Skin epidermis (tissue), 12 donors: ENCODE data around the gene C1QTNF6.

ENCODE experiments used
- H3K27ac ChIP-seq, 21 experiments: fragments of 200-600 bp; sonication (generic) in 11 of 21; one replicate each; pipeline ENCODE4 v1.5.0; 2020; ENCODE audit warnings: mild to moderate bottlenecking in 3 of 21, inconsistent platforms in 2 of 21, moderate library complexity in 2 of 21
- H3K4me3 ChIP-seq, 7 experiments: fragments of 200-600 bp; sonication (generic) in 2 of 7; one replicate each; pipeline ENCODE4 v1.5.0; 2020; ENCODE audit warnings: inconsistent platforms in 2 of 7, mild to moderate bottlenecking in 2 of 7, moderate library complexity in 1 of 7

The C1QTNF6 gene

DNA sequence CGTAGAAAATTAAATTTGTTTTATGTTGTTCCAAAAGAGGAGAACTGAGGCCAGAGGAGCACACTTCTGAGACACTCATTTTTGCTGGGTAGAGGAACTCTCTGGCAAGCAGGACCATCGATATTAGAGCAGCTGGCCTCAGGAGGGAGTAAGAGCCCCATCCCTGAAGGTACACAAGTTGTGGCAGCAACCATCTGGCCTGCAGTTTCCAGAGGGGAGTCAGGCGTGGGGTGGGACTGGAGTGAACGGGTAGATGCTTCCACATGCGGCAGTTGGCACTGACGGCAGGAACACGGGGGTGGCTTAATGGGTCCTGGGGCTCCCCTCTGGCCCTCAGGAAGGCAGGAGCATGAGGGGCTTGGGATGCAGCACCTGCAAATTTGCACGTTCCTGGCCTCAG is 37.4 kb upstream of the C1QTNF6 start:
- Histone ChIP-seq H3K4me3 (no peak overlapping the region), H3K27ac (peak overlapping the region in 1 of 21 experiments; percentile 27)

DNA sequence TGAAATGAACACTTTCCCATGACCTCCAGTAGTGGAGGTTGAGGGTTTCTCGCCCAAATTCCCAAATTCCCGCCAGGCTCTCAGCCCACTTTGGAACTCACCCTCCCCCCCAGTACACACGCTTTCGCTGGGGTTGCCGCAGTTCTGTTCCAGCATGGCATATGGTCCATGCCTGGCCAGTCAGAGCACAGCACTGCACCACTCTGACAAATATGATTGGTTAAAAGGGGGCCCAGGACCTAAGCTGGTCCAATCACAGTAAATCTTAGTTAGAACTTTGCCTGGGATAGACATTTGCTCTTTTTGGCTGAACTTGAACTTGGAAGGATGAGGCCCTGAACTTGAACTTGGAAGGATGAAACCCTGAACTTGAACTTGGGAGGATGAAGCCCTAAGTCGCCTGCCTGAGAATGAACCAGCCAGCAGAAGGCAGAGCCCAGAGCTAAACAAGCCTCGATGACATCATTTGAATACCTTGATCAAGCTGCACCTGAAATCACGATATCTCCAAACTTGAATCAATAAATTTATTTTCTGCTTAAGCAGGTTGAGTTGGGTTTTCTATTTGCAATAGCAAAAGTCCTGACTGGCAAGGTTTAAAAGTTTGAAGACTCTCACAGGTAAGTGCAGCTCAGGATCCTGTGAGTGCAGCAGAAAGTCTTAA is 36.8 kb upstream of the C1QTNF6 start:
- H3K27ac ChIP-seq: peak overlapping the region in 4 of 21 experiments; percentile 8 to 70 (median 46)

DNA sequence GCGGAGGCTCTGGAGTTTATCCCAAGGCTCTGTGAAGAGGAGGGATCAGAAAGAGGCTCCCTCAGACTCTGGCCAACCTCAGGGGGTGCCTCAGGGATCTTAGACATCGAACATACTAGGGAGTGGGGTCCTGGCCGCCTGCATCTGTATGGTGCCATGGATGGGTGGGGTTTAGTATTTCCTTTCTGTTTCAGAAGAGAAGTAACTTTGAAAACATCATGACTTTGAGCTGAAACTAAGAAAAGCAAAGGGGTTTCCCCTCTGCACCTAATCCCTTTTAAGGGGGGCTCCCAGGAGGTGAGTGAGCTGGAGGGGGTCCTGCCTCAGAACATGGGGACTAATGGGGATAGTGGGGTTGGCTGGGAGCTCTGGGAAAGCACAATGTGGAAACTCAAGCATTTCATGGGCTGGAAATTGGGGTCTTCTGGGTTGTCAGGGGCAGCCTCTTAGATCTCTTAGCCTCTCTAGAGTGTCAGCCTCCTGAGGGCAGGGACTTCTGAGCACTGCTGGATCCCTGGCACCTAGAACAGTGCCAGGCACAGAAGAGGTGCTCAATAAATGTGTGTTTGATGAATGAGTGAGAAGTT is 36.0 kb upstream of the C1QTNF6 start:
- Histone ChIP-seq H3K27ac (peak overlapping the region in 7 of 21 experiments; percentile 8 to 84 (median 64)), H3K4me3 (no peak overlapping the region)

More for the DNA sequence above, 36.8 kb upstream of the C1QTNF6 start:
- H3K4me3 ChIP-seq: no peak overlapping the region

DNA sequence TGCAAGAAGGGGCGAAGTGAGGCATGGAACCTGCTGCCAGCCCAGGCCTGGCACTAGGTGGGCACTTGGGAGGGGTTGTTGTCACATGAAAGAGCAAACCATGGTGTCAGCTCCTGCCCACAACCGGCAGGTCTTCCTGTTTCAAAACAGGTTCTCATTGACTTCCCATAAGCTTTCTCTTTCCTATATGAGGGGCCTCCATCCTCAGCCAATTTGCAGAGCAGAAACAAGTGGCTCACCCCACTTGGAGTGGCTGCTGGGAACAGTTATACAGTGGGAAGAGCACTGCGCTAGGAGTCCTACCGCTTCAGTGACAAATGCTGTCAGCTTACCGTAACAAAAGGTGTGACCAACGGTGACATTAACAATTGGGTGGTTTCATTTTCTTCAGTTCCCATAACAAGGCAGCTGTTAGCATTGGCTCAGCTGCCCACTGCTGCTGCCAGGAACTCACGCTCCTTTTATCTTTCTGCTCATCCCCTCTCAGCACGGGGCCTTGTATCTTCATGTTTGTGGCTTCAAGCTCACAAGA is 34.5 kb upstream of the C1QTNF6 start:
- H3K27ac ChIP-seq: peak overlapping the region in 13 of 21 experiments; percentile 24 to 84 (median 70)

DNA sequence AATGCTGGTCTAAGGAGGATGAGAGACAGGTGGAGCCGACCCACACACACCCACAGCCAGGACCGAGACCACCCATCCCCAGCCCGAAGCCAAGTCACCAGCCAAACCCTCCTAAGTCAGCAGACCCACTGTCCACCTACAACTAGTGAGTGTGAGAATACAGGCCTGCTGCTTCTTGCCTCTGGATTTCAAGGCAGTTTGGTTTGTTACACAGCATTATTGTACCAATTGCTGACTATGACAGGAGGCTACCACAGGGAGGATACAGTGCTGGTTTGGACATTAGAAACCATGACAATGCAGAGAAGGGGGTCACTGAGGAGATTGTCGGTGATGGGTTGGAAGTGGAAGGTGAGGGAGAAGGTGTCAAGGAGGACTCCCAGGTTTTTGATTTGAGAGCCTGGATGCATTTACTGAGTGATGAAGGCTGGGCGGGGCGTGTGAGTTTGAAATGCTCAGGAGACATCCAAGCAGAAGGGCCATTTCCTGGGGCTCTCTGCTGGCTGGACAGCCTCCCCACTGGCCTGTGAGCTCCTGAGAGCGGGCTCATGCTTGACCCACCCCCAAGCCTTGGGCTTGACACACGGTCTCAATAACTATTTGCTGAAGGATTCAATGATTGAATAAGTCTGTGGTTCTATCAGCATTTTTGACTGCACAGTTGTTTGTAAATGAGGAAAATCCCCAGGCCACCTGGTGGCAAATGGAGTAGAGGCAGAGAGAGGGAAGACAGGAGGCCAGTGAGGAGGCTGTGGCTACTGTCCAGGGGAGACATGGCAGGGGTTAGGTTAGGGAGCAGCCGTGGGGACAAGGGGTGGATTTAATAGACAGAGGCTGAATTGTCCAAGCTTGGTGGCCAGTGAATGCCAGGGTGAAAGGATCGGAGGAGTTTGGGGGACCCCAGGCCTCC is 33.6 kb upstream of the C1QTNF6 start:
- H3K27ac ChIP-seq: peak overlapping the region in 13 of 21 experiments; percentile 24 to 84 (median 70)

More for the DNA sequence above, 34.5 kb upstream of the C1QTNF6 start:
- no peak overlapping the region for H3K4me3 ChIP-seq

DNA sequence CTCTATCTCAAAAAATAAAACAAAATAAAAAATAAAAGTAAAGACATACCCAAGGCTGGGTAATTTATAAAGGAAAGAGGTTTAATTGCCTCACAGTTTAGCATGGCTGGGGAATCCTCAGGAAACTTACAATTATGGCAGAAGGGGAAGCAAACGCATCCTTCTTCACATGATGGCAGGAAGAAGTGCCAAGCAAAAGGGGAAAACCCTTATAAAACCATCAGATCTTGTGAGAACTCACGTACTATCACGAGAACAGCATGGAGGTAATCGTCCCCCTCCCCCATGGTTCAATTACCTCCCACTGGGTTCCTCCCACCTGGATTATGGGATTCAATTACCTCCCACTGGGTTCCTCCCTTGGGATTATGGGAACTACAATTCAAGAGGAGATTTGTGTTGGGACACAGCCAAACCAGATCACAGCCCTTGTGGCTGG is 32.5 kb upstream of the C1QTNF6 start:
- Histone ChIP-seq H3K27ac (peak overlapping the region in 8 of 21 experiments; percentile 2 to 84 (median 80)), H3K4me3 (no peak overlapping the region)

More for the DNA sequence above, 33.6 kb upstream of the C1QTNF6 start:
- H3K4me3 ChIP-seq: no peak overlapping the region

DNA sequence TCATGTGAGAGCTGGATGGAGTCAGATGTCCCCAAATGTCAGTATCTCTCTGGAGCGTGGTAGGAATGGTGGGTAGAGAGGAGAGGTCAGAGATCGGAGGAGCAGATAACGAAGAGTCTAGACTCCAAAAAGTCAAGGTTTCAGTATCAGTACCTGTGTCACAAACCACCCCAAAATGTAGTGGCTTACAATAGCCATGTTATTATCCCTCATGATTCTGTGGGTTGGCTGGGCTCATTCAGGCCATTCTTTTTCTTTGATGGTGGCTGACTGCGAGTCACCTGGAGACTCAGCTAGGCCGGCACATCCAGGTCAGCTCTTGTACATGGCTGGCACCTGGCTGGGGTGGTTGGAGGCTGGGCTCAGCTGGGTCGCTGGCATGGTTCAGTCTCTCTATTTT is 31.5 kb upstream of the C1QTNF6 start:
- Histone ChIP-seq H3K27ac (peak overlapping the region in 8 of 21 experiments; percentile 7 to 84 (median 80)), H3K4me3 (no peak overlapping the region)

DNA sequence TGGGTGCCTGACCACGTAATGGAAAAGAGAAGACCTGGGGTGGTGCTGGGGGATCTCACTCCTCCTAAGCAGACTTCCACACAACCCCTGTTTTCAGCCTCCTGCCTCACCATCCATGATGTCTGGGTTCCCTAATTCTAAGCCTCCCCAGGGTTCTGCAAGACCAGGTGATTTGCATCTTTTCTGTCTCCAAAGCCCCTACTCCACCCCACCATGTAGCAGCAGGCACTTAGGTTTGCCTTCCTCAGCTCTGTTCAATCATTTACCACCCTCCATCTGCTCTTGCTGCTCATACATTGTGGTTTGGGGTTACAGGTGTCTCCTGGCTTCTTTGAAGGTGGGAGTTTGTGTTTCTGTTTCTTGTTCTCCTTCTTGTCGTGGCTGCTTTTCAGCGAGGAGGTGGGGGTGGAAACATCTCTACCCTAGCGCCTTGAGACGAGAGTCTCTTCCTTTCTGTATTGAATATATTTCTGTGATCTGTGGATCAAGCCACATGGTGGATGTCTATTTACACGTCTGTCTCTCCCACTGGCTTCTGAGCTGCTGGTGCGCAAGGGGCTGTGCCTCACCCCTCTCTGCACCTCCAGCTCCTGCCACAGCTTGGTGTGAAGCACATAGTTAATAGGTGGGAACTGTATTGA is 30.8 kb upstream of the C1QTNF6 start:
- H3K27ac ChIP-seq: peak overlapping the region in 10 of 21 experiments; percentile 7 to 84 (median 76)
- H3K4me3 ChIP-seq: no peak overlapping the region

DNA sequence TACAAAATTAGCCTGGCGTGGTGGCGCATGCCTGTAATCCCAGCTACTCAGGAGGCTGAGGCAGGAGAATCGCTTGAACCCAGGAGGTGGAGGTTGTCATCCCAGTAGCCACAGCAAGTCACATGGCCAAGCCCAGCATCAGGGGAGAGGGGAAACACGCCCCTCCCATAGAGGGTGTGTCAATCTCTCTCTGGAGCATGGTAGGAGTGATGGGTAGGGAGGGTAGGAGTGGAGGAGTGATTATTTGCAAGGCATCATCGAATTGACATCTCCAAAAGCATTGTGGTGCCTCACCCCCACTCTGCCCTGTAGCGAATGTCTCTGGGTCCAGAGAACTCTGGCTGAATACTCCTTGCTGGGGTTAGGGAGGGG is 30.3 kb upstream of the C1QTNF6 start:
- peak overlapping the region in 8 of 21 experiments; percentile 13 to 84 (median 76) for H3K27ac ChIP-seq
- no peak overlapping the region for H3K4me3 ChIP-seq

DNA sequence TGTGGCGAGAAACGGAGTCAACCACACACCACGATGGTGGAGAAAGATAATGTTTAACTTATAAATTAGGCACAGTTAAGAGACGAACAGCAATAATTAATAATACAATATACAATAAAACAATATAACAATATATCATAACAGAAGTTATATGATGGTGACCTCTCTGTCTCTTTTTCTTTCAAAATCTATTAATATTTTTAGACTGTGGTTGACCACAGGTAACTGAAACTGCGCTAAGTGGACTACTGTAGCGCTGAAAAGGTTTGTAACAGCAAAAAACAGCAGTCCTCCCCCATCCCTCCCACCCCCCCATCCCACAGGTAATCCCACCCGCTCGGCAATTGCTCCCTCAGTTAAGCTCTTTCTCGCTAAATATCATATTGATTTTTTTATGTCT is 27.8 kb upstream of the C1QTNF6 start:
- Histone ChIP-seq H3K27ac (no peak overlapping the region), H3K4me3 (no peak overlapping the region)

DNA sequence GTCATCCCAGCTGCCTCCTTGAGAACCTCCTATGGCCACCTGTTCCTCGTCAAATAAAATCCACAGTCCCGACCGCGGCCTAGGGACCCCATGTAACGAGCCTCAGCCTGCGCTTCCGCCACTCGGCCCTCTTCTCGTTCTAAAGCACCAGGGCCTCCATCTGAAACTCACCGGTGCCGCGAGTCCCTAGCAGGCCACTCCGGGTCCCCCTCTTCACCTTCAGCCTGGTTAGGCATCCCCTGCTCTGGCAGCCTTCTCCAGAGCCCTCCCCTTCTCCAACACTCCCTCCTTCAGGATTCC is 26.6 kb upstream of the C1QTNF6 start:
- no peak overlapping the region for H3K4me3 ChIP-seq
- no peak overlapping the region for H3K27ac ChIP-seq

DNA sequence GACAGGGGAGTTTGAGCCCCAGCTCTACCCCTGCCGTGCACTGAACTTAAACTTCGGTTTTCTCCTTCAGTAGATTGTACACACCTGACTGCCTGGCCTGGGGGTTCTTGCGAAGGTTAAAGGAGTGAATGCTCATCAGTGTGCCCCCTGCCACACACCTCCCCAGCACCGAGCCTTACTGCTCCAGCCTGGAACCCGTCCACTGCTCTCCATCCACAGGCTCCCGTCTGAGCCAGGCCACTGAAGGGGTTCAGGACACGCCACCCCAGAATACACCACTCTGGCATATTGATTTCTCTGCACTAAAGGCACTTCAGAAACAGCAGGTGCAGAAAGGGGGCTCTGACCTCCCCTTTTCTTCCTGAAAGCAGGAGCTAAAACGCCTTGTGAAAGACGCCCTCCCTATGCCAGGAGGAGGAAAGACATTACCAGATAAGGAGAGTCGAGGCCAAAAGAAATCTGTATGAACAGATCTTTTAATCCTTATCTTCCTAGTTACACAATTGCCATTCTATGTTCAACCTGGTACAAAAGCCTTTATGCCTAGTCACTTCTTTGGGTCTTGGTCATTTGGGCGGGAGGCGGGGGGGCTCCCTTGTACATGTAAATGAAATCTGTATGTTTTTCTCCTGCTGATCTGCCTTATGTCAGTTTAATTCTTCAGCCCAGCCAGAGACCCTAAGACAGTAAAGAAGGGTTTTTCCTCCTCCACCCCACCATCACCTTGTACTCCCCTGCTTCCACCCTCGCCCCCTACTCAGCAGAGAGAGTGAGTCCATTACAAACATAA is 26.1 kb upstream of the C1QTNF6 start:
- Histone ChIP-seq H3K4me3 (no peak overlapping the region), H3K27ac (no peak overlapping the region)

DNA sequence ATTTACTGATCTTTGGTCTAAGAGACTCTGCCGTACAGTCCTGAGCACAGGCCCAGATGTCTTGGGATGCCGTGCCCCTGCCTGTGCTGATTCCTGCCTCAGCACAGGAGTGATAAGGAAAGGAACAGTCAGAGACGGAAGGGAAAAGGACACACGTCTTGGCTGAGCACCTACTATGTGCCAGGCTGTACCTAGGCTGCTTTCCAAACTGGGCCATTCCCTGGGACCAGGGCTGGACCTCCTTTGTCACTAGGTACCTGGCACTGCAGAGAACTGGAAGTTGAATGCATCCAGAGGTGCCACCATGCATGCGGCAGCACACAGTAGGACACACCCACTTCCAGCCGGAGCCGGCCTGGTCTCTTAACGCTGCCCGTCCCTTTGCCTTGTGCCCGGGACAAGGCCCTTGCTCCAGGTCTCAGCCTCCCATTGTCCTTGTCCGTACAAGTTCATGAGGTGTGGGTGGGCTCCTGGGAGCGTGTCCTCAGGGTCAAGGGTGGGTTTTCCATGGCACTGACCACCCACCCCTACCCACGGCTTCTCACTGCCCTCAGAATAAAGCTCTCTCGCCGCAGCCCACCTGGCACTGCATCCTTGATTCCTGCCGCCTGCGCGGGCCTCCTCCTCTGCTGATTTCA is 25.3 kb upstream of the C1QTNF6 start:
- Histone ChIP-seq H3K4me3 (no peak overlapping the region), H3K27ac (no peak overlapping the region)

DNA sequence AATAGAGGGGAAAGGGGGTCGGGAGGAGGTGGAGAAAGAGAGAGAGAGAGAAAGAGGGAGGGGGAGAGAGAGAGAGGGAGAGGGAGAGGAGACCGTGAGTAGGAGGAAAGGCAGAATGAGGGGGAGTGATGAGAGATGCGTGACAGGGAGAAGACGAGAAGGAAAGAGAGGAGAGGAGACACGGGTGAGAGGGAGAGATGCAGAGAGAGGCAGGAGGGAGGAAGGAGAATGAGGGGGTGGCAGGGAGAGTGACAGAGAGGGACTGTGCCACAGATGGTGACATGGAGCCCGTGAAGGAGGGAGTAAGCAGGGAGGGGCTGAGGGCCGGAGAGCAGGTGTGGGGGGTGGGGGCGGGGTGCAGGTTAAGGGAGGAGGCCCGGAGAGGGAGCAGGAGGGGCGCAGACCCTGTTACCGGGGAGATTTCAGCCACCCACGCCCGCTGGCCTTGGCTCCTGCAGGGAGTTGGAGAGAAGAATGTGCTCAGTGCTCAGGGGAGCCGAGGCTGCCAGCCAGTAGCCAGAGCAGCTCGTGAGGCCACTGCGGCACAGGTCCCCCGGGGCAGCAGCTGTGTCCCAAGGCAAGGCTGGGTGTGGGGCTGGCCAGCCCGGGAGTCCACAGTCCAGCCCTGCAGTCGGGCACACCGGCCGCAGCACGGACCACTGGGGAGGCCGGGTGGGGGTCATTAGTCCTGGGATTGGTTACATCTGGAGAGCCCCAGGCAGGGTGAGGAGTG is 24.3 kb upstream of the C1QTNF6 start, which contains the start of gene SSTR3:
TSS of gene SSTR3 (minus strand) at position 304 of the 733 bp plus-strand sequence. CDS start 4,674 bp downstream, outside the sequence.
- Histone ChIP-seq H3K4me3 (no peak within 1 kb of the TSS), H3K27ac (no peak within 1 kb of the TSS)

DNA sequence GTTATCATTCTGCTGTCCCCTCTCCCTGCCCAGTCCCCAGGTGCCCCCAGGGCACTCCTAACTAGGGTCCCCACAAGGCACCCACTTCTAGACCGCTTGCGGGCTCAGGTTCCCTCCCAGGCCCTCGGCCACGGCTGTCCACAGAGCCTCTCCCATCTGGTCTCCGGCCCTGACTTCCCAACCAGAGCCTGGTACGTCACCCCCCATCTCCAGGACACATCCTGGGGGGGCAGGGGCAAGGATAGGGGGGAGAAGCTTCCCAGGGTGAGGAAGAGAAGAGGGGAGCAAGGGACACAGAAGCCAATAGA is 23.8 kb upstream of the C1QTNF6 start:
- Histone ChIP-seq H3K27ac (no peak overlapping the region), H3K4me3 (no peak overlapping the region)

DNA sequence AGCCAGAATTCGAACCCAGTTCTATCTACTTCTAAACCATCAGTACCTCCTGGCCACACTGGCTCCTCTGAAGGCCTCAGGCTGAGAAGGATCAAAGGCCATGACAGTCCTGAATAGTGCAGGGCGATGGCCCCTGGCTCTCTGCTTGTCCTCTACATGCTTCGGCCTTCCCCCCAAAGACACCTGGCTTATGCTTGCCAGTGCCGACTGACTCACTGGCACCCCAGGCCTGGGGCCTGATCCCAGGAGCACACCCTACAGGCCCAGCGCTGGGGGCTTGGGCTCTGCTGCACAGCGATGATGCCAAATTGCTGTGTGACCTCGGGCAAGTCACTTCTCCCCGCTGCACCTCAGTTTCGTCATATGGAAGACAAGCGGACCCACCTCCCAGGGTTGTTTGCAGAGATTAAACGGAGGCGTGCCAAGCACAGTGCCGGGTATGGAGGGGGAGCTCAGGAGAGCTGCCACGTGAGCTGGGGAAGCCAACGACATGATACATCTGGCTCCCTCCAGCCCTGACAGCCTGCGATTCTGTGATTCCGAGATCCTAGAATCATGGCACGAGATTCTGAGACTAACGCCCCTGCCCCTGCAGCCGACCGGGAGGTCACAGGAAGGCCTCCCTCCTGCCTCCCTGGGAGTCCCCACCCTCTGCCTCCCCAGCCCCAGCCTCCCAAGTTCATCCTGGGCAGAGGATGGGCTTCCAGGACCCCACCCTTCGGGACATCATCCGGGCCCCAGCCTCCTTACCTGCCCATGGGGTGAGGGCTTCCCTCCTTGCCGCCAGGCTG is 23.2 kb upstream of the C1QTNF6 start:
- H3K27ac ChIP-seq: no peak overlapping the region
- no peak overlapping the region for H3K4me3 ChIP-seq
